Mesendoderm (in vitro differentiated cells): Measurements from ENCODE around the gene DDX46.
A peak's percentile ranks its signal among the peaks of the same experiment; 100 is the strongest.
"Not testable (repeated sequence)": the region's sequence is repeated elsewhere in the genome, so short reads cannot be mapped to it uniquely, and the experiment has no call there.

Source experiments
- DNase-seq: peaks from one replicate; pipeline ENCODE4 v3.0.0; 2013
- H2AK5ac ChIP-seq: 2 replicates; pipeline ENCODE4 v1.6.1; 2013; ENCODE audit warnings: low read length, inconsistent platforms
- H2BK120ac ChIP-seq: 2 replicates; pipeline ENCODE4 v1.6.1; 2013; ENCODE audit warnings: low read depth, mild to moderate bottlenecking, low read length, moderate library complexity, mixed read lengths
- H2BK15ac ChIP-seq: replicated peaks from 2 replicates; pipeline ENCODE4 v1.6.1; 2013; ENCODE audit warnings: low read depth, mild to moderate bottlenecking, moderate library complexity
- H2BK5ac ChIP-seq: 2 replicates; pipeline ENCODE4 v1.6.1; 2013; ENCODE audit warnings: low read length, inconsistent platforms
- H3K18ac ChIP-seq: 2 replicates; pipeline ENCODE4 v1.6.1; 2013; ENCODE audit warnings: mild to moderate bottlenecking, low read length, mixed read lengths
- H3K23ac ChIP-seq: one replicate; pipeline ENCODE4 v1.6.1; 2013; ENCODE audit warnings: low read length
- H3K27ac ChIP-seq: 2 replicates; pipeline ENCODE4 v1.5.1; 2013; ENCODE audit warnings: low read depth, mild to moderate bottlenecking, inconsistent platforms, low read length, moderate library complexity
- H3K27me3 ChIP-seq: 2 replicates; pipeline ENCODE4 v1.6.1; 2013; ENCODE audit warnings: low read length, control low read depth, mild to moderate bottlenecking, inconsistent platforms; ENCODE audit not compliant: insufficient read depth, poor library complexity
- H3K36me3 ChIP-seq: 2 replicates; pipeline ENCODE4 v1.6.1; 2013; ENCODE audit warnings: low read length, inconsistent platforms; ENCODE audit not compliant: control insufficient read depth, insufficient read depth
- H3K4ac ChIP-seq: one replicate; pipeline ENCODE4 v1.6.1; 2013; ENCODE audit warnings: low read depth, mild to moderate bottlenecking, low read length, moderate library complexity
- H3K4me1 ChIP-seq: 2 replicates; pipeline ENCODE4 v1.6.1; 2013; ENCODE audit warnings: low read depth, low read length, inconsistent platforms; ENCODE audit not compliant: control insufficient read depth
- H3K4me2 ChIP-seq: 2 replicates; pipeline ENCODE4 v1.6.1; 2013; ENCODE audit warnings: low read length
- H3K4me3 ChIP-seq: 2 replicates; pipeline ENCODE4 v1.5.1; 2013; ENCODE audit warnings: mild to moderate bottlenecking, low read length
- H3K56ac ChIP-seq: one replicate; pipeline ENCODE4 v1.6.1; 2013; ENCODE audit warnings: low read length
- H3K79me1 ChIP-seq: 2 replicates; pipeline ENCODE4 v1.6.1; 2013; ENCODE audit warnings: low read length, inconsistent platforms
- H3K79me2 ChIP-seq: 2 replicates; pipeline ENCODE4 v1.6.1; 2013; ENCODE audit warnings: mild to moderate bottlenecking, low read length; ENCODE audit not compliant: control insufficient read depth, insufficient read depth
- H3K9ac ChIP-seq: 2 replicates; pipeline ENCODE4 v1.6.1; 2013; ENCODE audit warnings: low read length, inconsistent platforms
- H4K5ac ChIP-seq: one replicate; pipeline ENCODE4 v1.6.1; 2013; ENCODE audit warnings: low read length
- H4K8ac ChIP-seq: one replicate; pipeline ENCODE4 v1.6.1; 2013; ENCODE audit warnings: low read depth, mild to moderate bottlenecking, control low read depth, low read length, moderate library complexity
- WGBS: extraction: QIAGEN DNeasy Blood & Tissue Kit; methylation state at CpG from one replicate; pipeline ENCODE4 v1.1.7; 2013; ENCODE audit warnings: low lambda C conversion rate, missing lambda C conversion rate; ENCODE audit not compliant: insufficient coverage; ENCODE audit errors: extremely low coverage; 5-methylcytosine and 5-hydroxymethylcytosine counted together

DDX46 gene

GRCh38 chr5:134846641-134846960 is 88.0 kb downstream of the DDX46 start:
- Histone ChIP-seq H4K5ac (peak overlapping the region; percentile 84), H3K4me3 (peak overlapping the region; percentile 92), H2AK5ac (no peak overlapping the region), H3K18ac (peak overlapping the region; percentile 35), H4K8ac (no peak overlapping the region), H3K23ac (peak overlapping the region; percentile 91), H3K79me2 (peaks cover 5% of the 10 kb centered on the region), H3K4ac (peak overlapping the region; percentile 46), H3K79me1 (peaks cover 3% of the 10 kb centered on the region), H2BK15ac (no peak overlapping the region), H3K4me1 (no peaks in the 10 kb centered on the region), H3K27ac (peak overlapping the region; percentile 87), H2BK5ac (no peak overlapping the region), H3K56ac (peak overlapping the region; percentile 95), H3K36me3 (no peaks in the 10 kb centered on the region), H2BK120ac (no peak overlapping the region), H3K9ac (peak overlapping the region; percentile 91), H3K27me3 (no peaks in the 10 kb centered on the region), H3K4me2 (peak overlapping the region; percentile 71)
- WGBS, result no CpG with 5 or more reads among the region's 11 CpGs
- peak; percentile 27 for DNase-seq

GRCh38 chr5:134849434-134849933 is 90.9 kb downstream of the DDX46 start:
- H3K27ac ChIP-seq, H3K79me1 ChIP-seq, H3K9ac ChIP-seq, H3K4me1 ChIP-seq, H2BK5ac ChIP-seq, H3K4ac ChIP-seq, H2BK15ac ChIP-seq, H3K4me2 ChIP-seq, H4K8ac ChIP-seq, H4K5ac ChIP-seq, H3K18ac ChIP-seq, DNase-seq, H3K79me2 ChIP-seq, H3K23ac ChIP-seq, H2BK120ac ChIP-seq, H3K36me3 ChIP-seq, H3K27me3 ChIP-seq, H3K4me3 ChIP-seq, H2AK5ac ChIP-seq, H3K56ac ChIP-seq: not testable (repeated sequence)
- WGBS, result 100% methylated on average over 2 of the region's 7 CpGs

- DNase-seq, result peak; percentile 14
- H3K79me1 ChIP-seq, result peaks cover 2% of the 10 kb centered on the region
- no peak overlapping the region for H3K23ac ChIP-seq
- no peaks in the 10 kb centered on the region for H3K4me1 ChIP-seq
- H3K27me3 ChIP-seq, result no peaks in the 10 kb centered on the region
- H4K5ac ChIP-seq, result no peak overlapping the region
- no peak overlapping the region for H3K56ac ChIP-seq
- H3K27ac ChIP-seq, result no peak overlapping the region
- no peaks in the 10 kb centered on the region for H3K36me3 ChIP-seq
- H3K4me2 ChIP-seq, result no peak overlapping the region
- H2BK120ac ChIP-seq, result no peak overlapping the region
- H3K79me2 ChIP-seq, result peaks cover 5% of the 10 kb centered on the region
- H3K9ac ChIP-seq, result no peak overlapping the region
- no CpG with 5 or more reads among the region's 1 CpG for WGBS
- no peak overlapping the region for H3K4me3 ChIP-seq
- H4K8ac ChIP-seq, result no peak overlapping the region
- H3K18ac ChIP-seq, result no peak overlapping the region
- no peak overlapping the region for H2BK5ac ChIP-seq
- no peak overlapping the region for H2AK5ac ChIP-seq
- no peak overlapping the region for H2BK15ac ChIP-seq
- no peak overlapping the region for H3K4ac ChIP-seq
Observed at GRCh38 chr5:134851307-134851923, 92.8 kb downstream of the DDX46 start.

GRCh38 chr5:134856465-134856864 is 97.9 kb downstream of the DDX46 start:
- not testable (repeated sequence) for H3K18ac ChIP-seq, H3K27me3 ChIP-seq, H2BK15ac ChIP-seq, H3K79me2 ChIP-seq, H3K4ac ChIP-seq, H3K4me2 ChIP-seq, H2BK5ac ChIP-seq, H3K79me1 ChIP-seq, H2AK5ac ChIP-seq, H4K5ac ChIP-seq, H3K23ac ChIP-seq, H4K8ac ChIP-seq, H3K27ac ChIP-seq, H3K4me3 ChIP-seq, H3K4me1 ChIP-seq, H3K36me3 ChIP-seq, H3K56ac ChIP-seq, DNase-seq, H3K9ac ChIP-seq, H2BK120ac ChIP-seq
- WGBS, result no CpG with 5 or more reads among the region's 7 CpGs

- no CpG with 5 or more reads among the region's 3 CpGs for WGBS
- H2BK120ac ChIP-seq, result no peak overlapping the region
- no peak overlapping the region for H4K5ac ChIP-seq
Observed at GRCh38 chr5:134857401-134857800, 98.8 kb downstream of the DDX46 start.

GRCh38 chr5:134864707-134865106 is 106.1 kb downstream of the DDX46 start:
- Histone ChIP-seq H3K23ac (no peak overlapping the region), H4K5ac (no peak overlapping the region), H3K4me1 (no peaks in the 10 kb centered on the region), H3K27me3 (no peaks in the 10 kb centered on the region), H2BK5ac (no peak overlapping the region), H3K79me2 (no peaks in the 10 kb centered on the region), H3K9ac (no peak overlapping the region), H3K4me3 (no peak overlapping the region), H2BK120ac (no peak overlapping the region), H2BK15ac (no peak overlapping the region), H3K56ac (no peak overlapping the region), H3K36me3 (no peaks in the 10 kb centered on the region), H2AK5ac (no peak overlapping the region), H3K18ac (no peak overlapping the region), H3K4me2 (no peak overlapping the region), H3K4ac (no peak overlapping the region), H3K79me1 (no peaks in the 10 kb centered on the region), H4K8ac (no peak overlapping the region), H3K27ac (no peak overlapping the region)
- no peak for DNase-seq
- WGBS, result no CpG with 5 or more reads among the region's 2 CpGs

More at GRCh38 chr5:134857401-134857800, 98.8 kb downstream of the DDX46 start:
- H3K23ac ChIP-seq, result no peak overlapping the region
- H3K79me1 ChIP-seq, result no peaks in the 10 kb centered on the region
- H3K4ac ChIP-seq, result no peak overlapping the region
- H3K18ac ChIP-seq, result no peak overlapping the region
- H3K27ac ChIP-seq, result no peak overlapping the region
- H2BK5ac ChIP-seq, result no peak overlapping the region
- H2AK5ac ChIP-seq, result no peak overlapping the region
- DNase-seq, result no peak
- H3K79me2 ChIP-seq, result no peaks in the 10 kb centered on the region
- H3K4me2 ChIP-seq, result no peak overlapping the region
- no peak overlapping the region for H3K4me3 ChIP-seq
- H3K4me1 ChIP-seq, result no peaks in the 10 kb centered on the region
- H4K8ac ChIP-seq, result no peak overlapping the region
- H3K56ac ChIP-seq, result no peak overlapping the region
- no peaks in the 10 kb centered on the region for H3K36me3 ChIP-seq
- H2BK15ac ChIP-seq, result no peak overlapping the region
- H3K27me3 ChIP-seq, result no peaks in the 10 kb centered on the region
- H3K9ac ChIP-seq, result no peak overlapping the region
